ENCODE results near the gene FYN.

DNA sequence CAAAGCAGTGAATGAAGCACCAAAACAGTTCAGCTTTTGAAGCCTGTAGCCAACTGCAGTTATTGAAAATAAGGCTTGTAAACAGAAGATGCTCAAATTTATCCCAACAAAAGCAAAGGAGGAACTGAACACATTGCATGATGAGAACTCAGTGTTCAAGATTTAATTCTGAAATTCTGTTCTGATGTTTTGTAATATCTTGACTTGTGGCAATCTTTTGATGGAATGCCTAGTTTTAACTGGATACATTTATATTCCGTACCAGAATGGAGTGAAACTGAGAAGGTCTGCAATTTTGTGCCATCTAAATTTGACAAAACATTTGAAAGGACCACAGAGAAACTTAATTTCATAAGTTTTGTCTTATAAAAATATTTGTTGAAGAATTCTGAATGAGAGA, 17.5 kb downstream of the FYN start:
- TF ChIP-seq HDAC2 (CRISPR knock-in tag; IDR thresholded peaks at IDR 0.05) (no peak), CTCF (CRISPR knock-in tag; IDR thresholded peaks at IDR 0.05) (no peak), CC2D1A (CRISPR knock-in tag; IDR thresholded peaks at IDR 0.05) (no peak), ETV6 (CRISPR knock-in tag; conservative IDR thresholded peaks at IDR 0.05) (no peak), ZNF552 (CRISPR knock-in tag; IDR thresholded peaks at IDR 0.05; ENCODE audit: borderline replicate concordance) (no peak), ATF6 (CRISPR knock-in tag; conservative IDR thresholded peaks at IDR 0.05) (no peak), ZFP1 (CRISPR knock-in tag; IDR thresholded peaks at IDR 0.05) (no peak), SMAD1 (CRISPR knock-in tag; IDR thresholded peaks at IDR 0.05; ENCODE audit: borderline replicate concordance, low read depth) (no peak), FOSL2 (CRISPR knock-in tag; IDR thresholded peaks at IDR 0.05) (no peak), SP2 (CRISPR knock-in tag; IDR thresholded peaks at IDR 0.05) (no peak), KLF9 (CRISPR knock-in tag; IDR thresholded peaks at IDR 0.05; ENCODE audit: low read depth) (no peak)
- TF ChIP-seq, protein P1, sequence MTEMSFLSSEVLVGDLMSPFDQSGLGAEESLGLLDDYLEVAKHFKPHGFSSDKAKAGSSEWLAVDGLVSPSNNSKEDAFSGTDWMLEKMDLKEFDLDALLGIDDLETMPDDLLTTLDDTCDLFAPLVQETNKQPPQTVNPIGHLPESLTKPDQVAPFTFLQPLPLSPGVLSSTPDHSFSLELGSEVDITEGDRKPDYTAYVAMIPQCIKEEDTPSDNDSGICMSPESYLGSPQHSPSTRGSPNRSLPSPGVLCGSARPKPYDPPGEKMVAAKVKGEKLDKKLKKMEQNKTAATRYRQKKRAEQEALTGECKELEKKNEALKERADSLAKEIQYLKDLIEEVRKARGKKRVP (CRISPR knock-in tag; IDR thresholded peaks at IDR 0.05) = no peak
- TF ChIP-seq, protein P2, sequence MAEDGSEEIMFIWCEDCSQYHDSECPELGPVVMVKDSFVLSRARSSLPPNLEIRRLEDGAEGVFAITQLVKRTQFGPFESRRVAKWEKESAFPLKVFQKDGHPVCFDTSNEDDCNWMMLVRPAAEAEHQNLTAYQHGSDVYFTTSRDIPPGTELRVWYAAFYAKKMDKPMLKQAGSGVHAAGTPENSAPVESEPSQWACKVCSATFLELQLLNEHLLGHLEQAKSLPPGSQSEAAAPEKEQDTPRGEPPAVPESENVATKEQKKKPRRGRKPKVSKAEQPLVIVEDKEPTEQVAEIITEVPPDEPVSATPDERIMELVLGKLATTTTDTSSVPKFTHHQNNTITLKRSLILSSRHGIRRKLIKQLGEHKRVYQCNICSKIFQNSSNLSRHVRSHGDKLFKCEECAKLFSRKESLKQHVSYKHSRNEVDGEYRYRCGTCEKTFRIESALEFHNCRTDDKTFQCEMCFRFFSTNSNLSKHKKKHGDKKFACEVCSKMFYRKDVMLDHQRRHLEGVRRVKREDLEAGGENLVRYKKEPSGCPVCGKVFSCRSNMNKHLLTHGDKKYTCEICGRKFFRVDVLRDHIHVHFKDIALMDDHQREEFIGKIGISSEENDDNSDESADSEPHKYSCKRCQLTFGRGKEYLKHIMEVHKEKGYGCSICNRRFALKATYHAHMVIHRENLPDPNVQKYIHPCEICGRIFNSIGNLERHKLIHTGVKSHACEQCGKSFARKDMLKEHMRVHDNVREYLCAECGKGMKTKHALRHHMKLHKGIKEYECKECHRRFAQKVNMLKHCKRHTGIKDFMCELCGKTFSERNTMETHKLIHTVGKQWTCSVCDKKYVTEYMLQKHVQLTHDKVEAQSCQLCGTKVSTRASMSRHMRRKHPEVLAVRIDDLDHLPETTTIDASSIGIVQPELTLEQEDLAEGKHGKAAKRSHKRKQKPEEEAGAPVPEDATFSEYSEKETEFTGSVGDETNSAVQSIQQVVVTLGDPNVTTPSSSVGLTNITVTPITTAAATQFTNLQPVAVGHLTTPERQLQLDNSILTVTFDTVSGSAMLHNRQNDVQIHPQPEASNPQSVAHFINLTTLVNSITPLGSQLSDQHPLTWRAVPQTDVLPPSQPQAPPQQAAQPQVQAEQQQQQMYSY (CRISPR knock-in tag; IDR thresholded peaks at IDR 0.05) = no peak
- TF ChIP-seq, protein P3, sequence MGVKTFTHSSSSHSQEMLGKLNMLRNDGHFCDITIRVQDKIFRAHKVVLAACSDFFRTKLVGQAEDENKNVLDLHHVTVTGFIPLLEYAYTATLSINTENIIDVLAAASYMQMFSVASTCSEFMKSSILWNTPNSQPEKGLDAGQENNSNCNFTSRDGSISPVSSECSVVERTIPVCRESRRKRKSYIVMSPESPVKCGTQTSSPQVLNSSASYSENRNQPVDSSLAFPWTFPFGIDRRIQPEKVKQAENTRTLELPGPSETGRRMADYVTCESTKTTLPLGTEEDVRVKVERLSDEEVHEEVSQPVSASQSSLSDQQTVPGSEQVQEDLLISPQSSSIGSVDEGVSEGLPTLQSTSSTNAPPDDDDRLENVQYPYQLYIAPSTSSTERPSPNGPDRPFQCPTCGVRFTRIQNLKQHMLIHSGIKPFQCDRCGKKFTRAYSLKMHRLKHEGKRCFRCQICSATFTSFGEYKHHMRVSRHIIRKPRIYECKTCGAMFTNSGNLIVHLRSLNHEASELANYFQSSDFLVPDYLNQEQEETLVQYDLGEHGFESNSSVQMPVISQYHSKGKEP (CRISPR knock-in tag; IDR thresholded peaks at IDR 0.05) = no peak

All from HepG2 (cell line).